Kidney (tissue), 14 donors: ENCODE measurements around the gene EGFR. TPM values are rescaled to one million over a fixed set of nuclear protein-coding genes. Genes with fewer than 3 reads are reported as not detected.

Source experiments
- DNase-seq, 5 donors: peaks; one replicate each; pipeline ENCODE4 v3.0.0-alpha.2; 2013 to 2020
- FAIRE-seq: peaks from 2 replicates; lab custom pipeline; 2012; peaks lifted over from hg19 to GRCh38; lab: Jason Lieb, UNC
- H3K27ac ChIP-seq, 2 donors: one replicate each; pipeline ENCODE4 v1.7.0; 2013; ENCODE audit warnings: low read depth in 2 of 2, low read length in 2 of 2, inconsistent platforms in 1 of 2
- H3K27me3 ChIP-seq: one replicate; pipeline ENCODE4 v1.7.1; 2013; ENCODE audit warnings: low read length, inconsistent platforms; ENCODE audit not compliant: control insufficient read depth, insufficient read depth
- H3K36me3 ChIP-seq, 3 donors: one replicate each; pipeline versions ENCODE4 v1.7.0 to v1.7.1; 2013; ENCODE audit warnings: low read length in 3 of 3, control low read depth in 1 of 3, inconsistent platforms in 1 of 3; ENCODE audit not compliant: insufficient read depth in 3 of 3, control insufficient read depth in 2 of 3
- H3K4me1 ChIP-seq, 3 donors: one replicate each; pipeline versions ENCODE4 v1.7.0 to v1.7.1; 2013; ENCODE audit warnings: low read length in 3 of 3, inconsistent platforms in 1 of 3, low read depth in 1 of 3; ENCODE audit not compliant: control insufficient read depth in 2 of 3, insufficient read depth in 2 of 3
- H3K4me3 ChIP-seq, 3 donors: one replicate each; pipeline versions ENCODE4 v1.7.0 to v1.8.1; 2013; ENCODE audit warnings: low read length in 3 of 3, control low read depth in 1 of 3, inconsistent platforms in 1 of 3
- H3K9ac ChIP-seq, 3 donors: one replicate each; pipeline versions ENCODE4 v1.7.0 to v1.7.1; 2013; ENCODE audit warnings: low read length in 3 of 3, control low read depth in 1 of 3, inconsistent platforms in 1 of 3
- H3K9me3 ChIP-seq, 3 donors: one replicate each; pipeline versions ENCODE4 v1.7.0 to v1.7.1; 2013; ENCODE audit warnings: low read length in 3 of 3, control low read depth in 1 of 3, inconsistent platforms in 1 of 3; ENCODE audit not compliant: control insufficient read depth in 2 of 3, insufficient read depth in 1 of 3
- intact Hi-C: fragments of 100-400 bp; cut with DNase I; formaldehyde crosslinking; loops from one replicate; pipeline ENCODE4 v1.11.1; 2022
- polyA plus RNA-seq: library from polyadenylated mRNA; stranded (reverse); fragments of 350-450 nt; fragmentation: Illumina TruSeq; extraction: RNeasy Lipid Tissue Mini Kit (QIAGEN cat#74804); gene quantifications from one replicate; pipeline ENCODE4 v1.2.3, GENCODE V29; 2014; ENCODE audit warnings: low read depth, low replicate concordance; ENCODE audit not compliant: insufficient read depth
- total RNA-seq: library from RNA; stranded (reverse); fragmentation: NEBNext Ultra II Directional; extraction: Animal tissue kit (Norgen Biotek cat#: 25700); gene quantifications from one replicate; pipeline ENCODE4 v1.2.1, GENCODE V29; 2021
- TF ChIP-seq, protein P1 (sequence below): IDR thresholded peaks from 3 replicates; pipeline ENCODE4 v1.5.1; 2012; ENCODE audit warnings: mild to moderate bottlenecking, moderate library complexity, borderline replicate concordance; ENCODE audit not compliant: insufficient read depth; ENCODE audit errors: extremely low read depth
- donor health status: control.
- donor health status: control.
- donor health status: control.
- donor health status: control.
- donor health status: control.
- donor health status: DM: yes; HTN: yes; CAD: no.
- donor health status: Normal renal cell carcinoma (clear cell type).

Gene EGFR
- total and polyA plus RNA-seq, 2 donors from 2014 or later: 5.9 to 61.3 TPM

DNA sequence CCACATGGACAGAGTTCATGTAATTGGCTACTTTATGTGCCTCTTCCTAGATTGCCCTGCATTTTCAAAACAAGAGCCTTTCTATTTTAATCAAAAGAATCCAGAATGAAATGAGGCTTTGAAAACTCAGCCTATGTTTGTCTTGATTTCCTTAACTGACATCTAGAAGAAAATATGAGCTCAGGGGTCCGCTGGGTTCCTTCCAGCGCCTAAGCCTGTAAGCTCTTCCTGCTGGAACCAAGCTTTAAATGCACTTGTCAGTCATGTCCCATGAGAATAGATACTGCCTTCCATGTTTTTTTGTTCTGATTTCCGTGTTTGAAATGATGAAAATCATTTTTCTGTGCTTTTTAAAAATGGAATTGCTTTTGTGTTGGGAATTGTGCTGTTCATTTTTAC, 74.2 kb downstream of the EGFR start:
- Histone ChIP-seq H3K4me1 (peaks cover 4 to 25% (median 17%) of the 10 kb centered on the region in 3 donors), H3K27ac (no peak overlapping the region), H3K27me3 (no peaks in the 10 kb centered on the region), H3K4me3 (no peak overlapping the region), H3K36me3 (no peaks in the 10 kb centered on the region), H3K9ac (no peak overlapping the region), H3K9me3 (no peaks in the 10 kb centered on the region)
- intact Hi-C loops: no loop called here
- FAIRE-seq (no peak), DNase-seq (no peak)
- TF ChIP-seq, protein P1, sequence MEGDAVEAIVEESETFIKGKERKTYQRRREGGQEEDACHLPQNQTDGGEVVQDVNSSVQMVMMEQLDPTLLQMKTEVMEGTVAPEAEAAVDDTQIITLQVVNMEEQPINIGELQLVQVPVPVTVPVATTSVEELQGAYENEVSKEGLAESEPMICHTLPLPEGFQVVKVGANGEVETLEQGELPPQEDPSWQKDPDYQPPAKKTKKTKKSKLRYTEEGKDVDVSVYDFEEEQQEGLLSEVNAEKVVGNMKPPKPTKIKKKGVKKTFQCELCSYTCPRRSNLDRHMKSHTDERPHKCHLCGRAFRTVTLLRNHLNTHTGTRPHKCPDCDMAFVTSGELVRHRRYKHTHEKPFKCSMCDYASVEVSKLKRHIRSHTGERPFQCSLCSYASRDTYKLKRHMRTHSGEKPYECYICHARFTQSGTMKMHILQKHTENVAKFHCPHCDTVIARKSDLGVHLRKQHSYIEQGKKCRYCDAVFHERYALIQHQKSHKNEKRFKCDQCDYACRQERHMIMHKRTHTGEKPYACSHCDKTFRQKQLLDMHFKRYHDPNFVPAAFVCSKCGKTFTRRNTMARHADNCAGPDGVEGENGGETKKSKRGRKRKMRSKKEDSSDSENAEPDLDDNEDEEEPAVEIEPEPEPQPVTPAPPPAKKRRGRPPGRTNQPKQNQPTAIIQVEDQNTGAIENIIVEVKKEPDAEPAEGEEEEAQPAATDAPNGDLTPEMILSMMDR: no peak

DNA sequence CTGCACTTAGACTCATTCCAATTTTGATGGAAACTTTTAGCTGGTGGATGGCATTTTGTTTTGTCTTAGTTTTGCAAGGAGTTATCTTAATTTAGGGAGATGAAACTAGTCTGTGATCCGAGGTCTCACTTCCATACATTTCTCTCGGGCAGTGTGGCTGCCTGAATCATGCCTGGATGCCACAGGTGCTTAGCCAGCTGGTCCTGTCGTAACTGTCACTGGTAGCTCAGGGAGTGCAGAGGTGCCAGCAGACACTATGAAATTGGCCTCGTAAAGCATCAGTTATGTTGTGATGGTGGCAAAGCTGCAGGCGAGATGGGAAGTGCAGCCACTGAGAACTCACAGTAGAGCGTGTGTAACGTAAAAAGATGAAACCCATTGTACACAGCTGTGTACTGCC, 74.9 kb downstream of the EGFR start:
- H3K4me1 ChIP-seq: peaks cover 4 to 19% (median 10%) of the 10 kb centered on the region in 3 donors
- H3K9ac ChIP-seq: no peak overlapping the region
- TF ChIP-seq, protein P1: no peak
- H3K27me3 ChIP-seq: no peaks in the 10 kb centered on the region
- no peak overlapping the region for H3K27ac ChIP-seq
- H3K4me3 ChIP-seq: no peak overlapping the region
- intact Hi-C loops: no loop called here
- FAIRE-seq (no peak), DNase-seq (no peak)
- H3K36me3 ChIP-seq: no peaks in the 10 kb centered on the region
- no peaks in the 10 kb centered on the region for H3K9me3 ChIP-seq

DNA sequence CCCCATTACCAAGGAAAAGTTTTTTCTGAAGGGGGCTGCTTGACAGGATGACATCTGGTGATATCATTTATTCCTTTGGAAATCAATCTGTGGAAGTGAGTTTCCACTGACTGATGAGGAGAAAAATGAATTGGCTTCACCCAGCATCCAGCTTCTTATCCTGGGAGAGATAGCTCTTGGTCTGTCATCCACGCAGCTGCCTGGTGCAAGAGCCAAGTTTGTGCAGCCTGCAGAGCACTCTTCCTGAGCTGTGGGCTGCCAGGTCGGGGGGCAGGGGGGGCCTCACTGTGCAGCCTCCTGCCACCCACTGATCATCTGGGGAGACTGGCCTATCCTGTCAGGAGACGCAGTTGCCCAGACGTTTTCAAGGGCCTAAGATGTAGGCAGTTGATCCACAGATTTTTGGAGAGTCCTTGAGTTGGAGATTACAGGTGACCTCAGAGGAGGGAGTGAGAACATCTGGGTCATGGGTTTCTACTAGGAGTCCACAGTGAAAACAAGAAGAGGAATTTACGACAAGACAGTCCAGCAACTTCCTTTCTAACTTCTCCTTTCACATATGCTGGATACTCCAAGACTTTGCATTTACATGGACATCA, 75.4 kb downstream of the EGFR start:
- H3K27ac ChIP-seq: no peak overlapping the region
- no peaks in the 10 kb centered on the region for H3K36me3 ChIP-seq
- no peaks in the 10 kb centered on the region for H3K27me3 ChIP-seq
- TF ChIP-seq, protein P1: no peak
- H3K9me3 ChIP-seq: no peaks in the 10 kb centered on the region
- no peak overlapping the region for H3K9ac ChIP-seq
- FAIRE-seq (no peak), DNase-seq (no peak)
- no peak overlapping the region for H3K4me3 ChIP-seq
- intact Hi-C loops: no loop called here
- H3K4me1 ChIP-seq: peaks cover 4 to 19% (median 10%) of the 10 kb centered on the region in 3 donors

DNA sequence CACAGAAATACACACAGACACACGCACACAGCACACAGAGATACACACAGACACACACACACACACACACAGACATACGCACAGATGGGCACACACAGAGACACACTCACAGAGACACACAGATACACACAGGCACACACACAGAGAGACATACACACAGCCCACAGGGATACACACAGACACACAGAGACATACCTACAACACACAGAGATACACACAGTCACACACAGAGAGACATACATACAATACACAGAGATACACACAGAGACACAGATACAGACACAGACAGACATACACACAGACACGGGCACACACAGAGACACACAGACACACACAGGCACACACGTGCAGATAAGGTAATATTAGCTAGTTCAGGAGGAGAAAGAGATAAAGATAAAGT, 76.9 kb downstream of the EGFR start:
- peaks cover 4 to 19% (median 14%) of the 10 kb centered on the region in 3 donors for H3K4me1 ChIP-seq

More for the DNA sequence above, 76.9 kb downstream of the EGFR start:
- Histone ChIP-seq H3K36me3 (no peaks in the 10 kb centered on the region), H3K9ac (no peak overlapping the region), H3K4me3 (no peak overlapping the region), H3K27me3 (no peaks in the 10 kb centered on the region), H3K9me3 (no peaks in the 10 kb centered on the region), H3K27ac (no peak overlapping the region)
- FAIRE-seq (no peak), DNase-seq (no peak)
- intact Hi-C loops: no loop called here
- TF ChIP-seq, protein P1: no peak
